NB4 (cell line): Measurements from ENCODE around the gene SV2C.

Experiments used
- CTCF ChIP-seq: IDR thresholded peaks from one replicate; pipeline ENCODE4 v1.5.1; 2012; ENCODE audit warnings: low read depth, low read length
- MAX ChIP-seq: IDR thresholded peaks from 2 replicates; pipeline ENCODE4 v1.6.1; 2011; ENCODE audit warnings: low read depth, low read length
- POLR2A ChIP-seq: IDR thresholded peaks from 2 replicates; pipeline ENCODE4 v1.6.1; 2011; ENCODE audit warnings: mild to moderate bottlenecking; ENCODE audit not compliant: insufficient read length; ENCODE audit errors: extremely low read depth

GRCh38 chr5:76384189-76384588, 301.0 kb downstream of the SV2C start:
- TF ChIP-seq CTCF (no peak), POLR2A (no peak), MAX (no peak)
